Thoracic aorta (tissue), 2 donors: ENCODE measurements around the gene ARFRP1. TPM values are rescaled to one million over a fixed set of nuclear protein-coding genes. Genes with fewer than 3 reads are reported as not detected.
"Not testable (repeated sequence)": the region's sequence is repeated elsewhere in the genome, so short reads cannot be mapped to it uniquely, and the experiment has no call there.

Experiments used
- ATAC-seq: fragments of 150-250 bp; one replicate; pipeline ENCODE4 v1.8.0; 2017; ENCODE audit warnings: low read depth; ENCODE audit not compliant: insufficient number of reproducible peaks, low FRiP score
- DNase-seq: peaks from one replicate; pipeline ENCODE4 v3.0.0-alpha.2; 2020; ENCODE audit warnings: low spot score
- H3K27ac ChIP-seq, 2 donors: fragments of 200-600 bp; sonication (generic); 1 replicate in 1 of 2; 2 replicates in 1 of 2; pipeline ENCODE4 v1.5.1; 2016; ENCODE audit warnings: mild to moderate bottlenecking in 2 of 2, moderate library complexity in 2 of 2
- H3K27me3 ChIP-seq: fragments of 200-600 bp; sonication (generic); replicated peaks from 2 replicates; pipeline ENCODE4 v1.6.0; 2016; ENCODE audit warnings: mild to moderate bottlenecking; ENCODE audit not compliant: insufficient read depth
- H3K36me3 ChIP-seq: fragments of 200-600 bp; sonication (generic); one replicate; pipeline ENCODE4 v1.5.1; 2016
- H3K4me1 ChIP-seq, 2 donors: fragments of 200-600 bp; sonication (generic); 1 replicate in 1 of 2; 2 replicates in 1 of 2; pipeline versions ENCODE4 v1.5.1 to v1.6.0; 2016; ENCODE audit warnings: low read depth in 2 of 2, mild to moderate bottlenecking in 1 of 2; ENCODE audit not compliant: control insufficient read depth in 1 of 2
- H3K4me3 ChIP-seq: fragments of 200-600 bp; sonication (generic); 2 replicates; pipeline ENCODE4 v1.5.1; 2016; ENCODE audit warnings: mild to moderate bottlenecking
- H3K9me3 ChIP-seq: fragments of 200-600 bp; sonication (generic); 2 replicates; pipeline ENCODE4 v1.5.1; 2016
- CTCF ChIP-seq: fragments of 200-600 bp; sonication (generic); IDR thresholded peaks from one replicate; pipeline ENCODE4 v1.5.1; 2019; ENCODE audit warnings: antibody characterized with exemption
- total RNA-seq, 2 donors: library from RNA; depleted of rRNA; stranded (reverse); fragments of >200 nt; gene quantifications; one replicate each; pipeline versions ENCODE4 v1.1.0 to v1.2.3, GENCODE V29; 2016

Gene ARFRP1
- total RNA-seq, 2 donors from 2014 or later, result 56.4 to 57.8 TPM

GRCh38 chr20:63733579-63734081, 25.9 kb upstream of the ARFRP1 start:
- Histone ChIP-seq H3K27ac (no peak overlapping the region), H3K4me3 (no peak overlapping the region), H3K36me3 (peaks cover 29% of the 10 kb centered on the region), H3K4me1 (peaks cover 4 to 6% of the 10 kb centered on the region in 2 donors), H3K27me3 (no peaks in the 10 kb centered on the region), H3K9me3 (no peaks in the 10 kb centered on the region)
- ATAC-seq (no peak), DNase-seq (no peak)
- TF ChIP-seq CTCF, result no peak

- no peak for DNase-seq
- TF ChIP-seq CTCF, result no peak
- Histone ChIP-seq H3K4me3 (no peak overlapping the region), H3K4me1 (peaks cover 0 to under 1% of the 10 kb centered on the region in 2 donors), H3K27me3 (no peaks in the 10 kb centered on the region), H3K9me3 (no peaks in the 10 kb centered on the region), H3K27ac (no peak overlapping the region), H3K36me3 (peaks cover 29% of the 10 kb centered on the region)
- no peak for ATAC-seq
Measured at GRCh38 chr20:63733117-63733516, 25.3 kb upstream of the ARFRP1 start.

- H3K36me3 ChIP-seq, result peaks cover 29% of the 10 kb centered on the region
- ATAC-seq (no peak), DNase-seq (no peak)
Measured at GRCh38 chr20:63732118-63733095, 24.6 kb upstream of the ARFRP1 start.

GRCh38 chr20:63731410-63731809, 23.6 kb upstream of the ARFRP1 start:
- Histone ChIP-seq H3K9me3 (no peaks in the 10 kb centered on the region), H3K27me3 (no peaks in the 10 kb centered on the region), H3K4me1 (no peaks in the 10 kb centered on the region), H3K4me3 (no peak overlapping the region), H3K27ac (no peak overlapping the region), H3K36me3 (peaks cover 29% of the 10 kb centered on the region)
- DNase-seq (no peak), ATAC-seq (no peak)
- no peak for TF ChIP-seq CTCF

More at GRCh38 chr20:63732118-63733095, 24.6 kb upstream of the ARFRP1 start:
- H3K9me3 ChIP-seq, result no peaks in the 10 kb centered on the region
- H3K4me1 ChIP-seq, result no peaks in the 10 kb centered on the region
- H3K27me3 ChIP-seq, result no peaks in the 10 kb centered on the region
- no peak overlapping the region for H3K4me3 ChIP-seq
- TF ChIP-seq CTCF, result no peak
- no peak overlapping the region for H3K27ac ChIP-seq

GRCh38 chr20:63730189-63730733, 22.5 kb upstream of the ARFRP1 start:
- H3K9me3 ChIP-seq, H3K4me3 ChIP-seq, H3K4me1 ChIP-seq, H3K27me3 ChIP-seq, ATAC-seq, DNase-seq, H3K27ac ChIP-seq: not testable (repeated sequence)
- H3K36me3 ChIP-seq, result peaks cover 20% of the 10 kb centered on the region

GRCh38 chr20:63722967-63723622, 15.3 kb upstream of the ARFRP1 start:
- H3K4me1 ChIP-seq, ATAC-seq, H3K4me3 ChIP-seq, H3K27ac ChIP-seq, H3K27me3 ChIP-seq, DNase-seq: not testable (repeated sequence)
- H3K36me3 ChIP-seq, result peaks cover 16% of the 10 kb centered on the region
- H3K9me3 ChIP-seq, result peaks cover 22% of the 10 kb centered on the region
